Measurements from ENCODE around the gene FBXO21. TPM values are rescaled to one million over a fixed set of nuclear protein-coding genes. Genes with fewer than 3 reads are reported as not detected.

The FBXO21 gene, protein sequence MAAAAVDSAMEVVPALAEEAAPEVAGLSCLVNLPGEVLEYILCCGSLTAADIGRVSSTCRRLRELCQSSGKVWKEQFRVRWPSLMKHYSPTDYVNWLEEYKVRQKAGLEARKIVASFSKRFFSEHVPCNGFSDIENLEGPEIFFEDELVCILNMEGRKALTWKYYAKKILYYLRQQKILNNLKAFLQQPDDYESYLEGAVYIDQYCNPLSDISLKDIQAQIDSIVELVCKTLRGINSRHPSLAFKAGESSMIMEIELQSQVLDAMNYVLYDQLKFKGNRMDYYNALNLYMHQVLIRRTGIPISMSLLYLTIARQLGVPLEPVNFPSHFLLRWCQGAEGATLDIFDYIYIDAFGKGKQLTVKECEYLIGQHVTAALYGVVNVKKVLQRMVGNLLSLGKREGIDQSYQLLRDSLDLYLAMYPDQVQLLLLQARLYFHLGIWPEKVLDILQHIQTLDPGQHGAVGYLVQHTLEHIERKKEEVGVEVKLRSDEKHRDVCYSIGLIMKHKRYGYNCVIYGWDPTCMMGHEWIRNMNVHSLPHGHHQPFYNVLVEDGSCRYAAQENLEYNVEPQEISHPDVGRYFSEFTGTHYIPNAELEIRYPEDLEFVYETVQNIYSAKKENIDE
- total RNA-seq: 100 to 1,000 TPM in 1 of 2 donors, 10 to 100 TPM in 1; 42.2 to 111 TPM
- 10 to 100 TPM in 1 of 2 donors, 1 to 10 TPM in 1; 9.7 to 16.6 TPM for polyA plus RNA-seq
- long read RNA-seq, donor 1, full-length matches to known transcripts: 23 of 30 reads
- long read RNA-seq, donor 1, partial matches to known transcripts: 7 of 30 reads
- long read RNA-seq, donor 1, other reads (novel, unspliced or antisense): 0 of 30 reads
- long read RNA-seq, donor 2, partial matches to known transcripts: 0 of 1 reads
- long read RNA-seq, donor 2, other reads (novel, unspliced or antisense): 0 of 1 reads
- long read RNA-seq, donor 3, full-length matches to known transcripts: 2 of 2 reads
- long read RNA-seq, donor 3, partial matches to known transcripts: 0 of 2 reads
- long read RNA-seq, donor 3, other reads (novel, unspliced or antisense): 0 of 2 reads
- long read RNA-seq, donor 4, full-length matches to known transcripts: 1 of 1 reads
- long read RNA-seq, donor 4, partial matches to known transcripts: 0 of 1 reads
- long read RNA-seq, donor 4, other reads (novel, unspliced or antisense): 0 of 1 reads
- long read RNA-seq, donor 5, full-length matches to known transcripts: 11 of 22 reads
- long read RNA-seq, donor 5, partial matches to known transcripts: 11 of 22 reads
- long read RNA-seq, donor 5, other reads (novel, unspliced or antisense): 0 of 22 reads

- Histone ChIP-seq H3K27ac (ENCODE audit: low read depth in 1 of 2, low read length in 1 of 2) (peak within 1 kb of the TSS; percentile 51 to 94), H3K4me3 (peak within 1 kb of the TSS; percentile 100), H3K9ac (ENCODE audit: insufficient read depth in 1 of 2, low read length in 2 of 2) (peak within 1 kb of the TSS; percentile 55 to 89), H3K27me3 (ENCODE audit: control insufficient read depth in 3 of 3, insufficient read depth in 3 of 3, low read length in 2 of 3) (no peaks in the 10 kb centered on the region), H3K9me3 (ENCODE audit: control insufficient read depth in 4 of 4, insufficient read depth in 3 of 4, low read length in 3 of 4) (no peaks in the 10 kb centered on the region), H3K36me3 (ENCODE audit: control insufficient read depth in 4 of 4, insufficient read depth in 4 of 4, low read length in 4 of 4) (peaks cover 0 to 10% (median 4%) of the 10 kb centered on the region in 4 donors), H3K4me1 (ENCODE audit: control insufficient read depth in 5 of 5, insufficient read depth in 5 of 5, low read length in 5 of 5) (peaks cover 0 to 15% (median 0%) of the 10 kb centered on the region in 5 donors)
- ATAC-seq (ENCODE audit: insufficient read depth, low FRiP score): peak; percentile 95
- WGBS, 2 donors: 1 to 2% methylated on average over 58 to 59 of the region's 59 CpGs
- peak; percentile 90 to 93 (median 93) for DNase-seq
- TF ChIP-seq CTCF (IDR thresholded peaks at IDR 0.05; ENCODE audit: control extremely low read depth, extremely low read depth): no peak
These were observed at the start of gene FBXO21 for GRCh38 chr12:117190210-117190781. FBXO21 (minus strand) TSS chr12:117190470; CDS start chr12:117190456, 14 bp downstream.

DNA sequence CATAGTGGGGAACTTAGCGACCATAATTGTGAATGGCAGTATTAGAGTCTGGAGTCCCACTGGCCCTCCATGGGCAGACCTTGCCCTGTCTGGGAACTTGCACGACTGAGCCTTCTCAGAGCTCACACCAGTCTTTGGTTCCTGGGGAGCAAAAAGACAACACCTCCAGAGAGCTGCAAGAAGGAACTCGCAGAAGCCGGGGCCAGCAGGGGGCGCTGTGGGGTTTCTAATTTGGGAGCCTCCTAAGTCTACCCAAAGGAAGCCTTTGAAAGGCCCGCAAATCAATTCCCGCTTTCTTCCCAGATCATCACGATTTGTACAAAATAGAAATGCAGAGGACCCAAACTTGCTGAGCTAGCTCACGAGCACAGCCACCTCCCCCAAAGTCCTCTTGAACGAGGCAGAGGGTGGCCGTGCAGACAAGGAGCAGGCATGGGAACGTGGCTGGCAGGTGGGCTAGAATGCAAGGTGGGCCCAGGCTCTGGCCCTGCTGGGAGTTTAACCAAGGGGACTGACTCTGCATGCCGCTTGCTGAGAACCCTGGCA is 46.3 kb upstream of the FBXO21 start:
- H3K36me3 ChIP-seq (ENCODE audit: control insufficient read depth in 4 of 4, insufficient read depth in 4 of 4, low read length in 4 of 4): no peaks in the 10 kb centered on the region
- H3K4me1 ChIP-seq (ENCODE audit: control insufficient read depth in 5 of 5, insufficient read depth in 5 of 5, low read length in 5 of 5): no peaks in the 10 kb centered on the region
- H3K9me3 ChIP-seq (ENCODE audit: control insufficient read depth in 4 of 4, insufficient read depth in 3 of 4, low read length in 3 of 4): peaks cover 0 to 5% (median 0%) of the 10 kb centered on the region in 4 donors
- H3K4me3 ChIP-seq: no peak overlapping the region
- H3K27me3 ChIP-seq (ENCODE audit: control insufficient read depth in 3 of 3, insufficient read depth in 3 of 3, low read length in 2 of 3): peaks cover 0 to 2% (median 2%) of the 10 kb centered on the region in 3 donors
- ATAC-seq (ENCODE audit: insufficient read depth, low FRiP score) (no peak), DNase-seq (peak; percentile 59 to 76 (median 60))
- no peak overlapping the region for H3K9ac ChIP-seq (ENCODE audit: insufficient read depth in 1 of 2, low read length in 2 of 2)
- no peak for TF ChIP-seq CTCF (IDR thresholded peaks at IDR 0.05; ENCODE audit: control extremely low read depth, extremely low read depth)
- 8 to 10% methylated on average over 13 of the region's 13 CpGs for WGBS, 2 donors
- H3K27ac ChIP-seq (ENCODE audit: low read depth in 1 of 2, low read length in 1 of 2): no peak overlapping the region

GRCh38 chr12:117235261-117235660 is 45.0 kb upstream of the FBXO21 start:
- no peaks in the 10 kb centered on the region for H3K36me3 ChIP-seq (ENCODE audit: control insufficient read depth in 4 of 4, insufficient read depth in 4 of 4, low read length in 4 of 4)
- H3K9ac ChIP-seq (ENCODE audit: insufficient read depth in 1 of 2, low read length in 2 of 2): no peak overlapping the region
- TF ChIP-seq CTCF (IDR thresholded peaks at IDR 0.05; ENCODE audit: control extremely low read depth, extremely low read depth): no peak
- WGBS, 2 donors: 40 to 44% methylated on average over 2 of the region's 2 CpGs
- no peak overlapping the region for H3K4me3 ChIP-seq
- ATAC-seq (ENCODE audit: insufficient read depth, low FRiP score) (no peak), DNase-seq (peak in 1 of 3 donors; percentile 6)
- peaks cover 0 to 2% (median 2%) of the 10 kb centered on the region in 3 donors for H3K27me3 ChIP-seq (ENCODE audit: control insufficient read depth in 3 of 3, insufficient read depth in 3 of 3, low read length in 2 of 3)
- H3K9me3 ChIP-seq (ENCODE audit: control insufficient read depth in 4 of 4, insufficient read depth in 3 of 4, low read length in 3 of 4): peaks cover 0 to 5% (median 0%) of the 10 kb centered on the region in 4 donors
- no peak overlapping the region for H3K27ac ChIP-seq (ENCODE audit: low read depth in 1 of 2, low read length in 1 of 2)
- no peaks in the 10 kb centered on the region for H3K4me1 ChIP-seq (ENCODE audit: control insufficient read depth in 5 of 5, insufficient read depth in 5 of 5, low read length in 5 of 5)

Data from lung (tissue), 16 donors.